GM10266 (cell line): ENCODE results near the gene NR3C1.

ENCODE experiments used
- DNase-seq: peaks from one replicate; pipeline ENCODE4 v3.0.0; 2012; ENCODE audit errors: extremely low spot score
- CTCF ChIP-seq: IDR thresholded peaks from 2 replicates; pipeline ENCODE4 v1.5.1; 2012; ENCODE audit warnings: mild to moderate bottlenecking, low read depth; ENCODE audit not compliant: control insufficient read depth, insufficient read depth; ENCODE audit errors: missing control alignments

The NR3C1 gene

GRCh38 chr5:143230676-143230996 lies 172.8 kb downstream of the NR3C1 start:
- no peak for TF ChIP-seq CTCF
- DNase-seq = no peak

- peak; percentile 73 for DNase-seq
- no peak for TF ChIP-seq CTCF
These were observed 173.4 kb downstream of the NR3C1 start for GRCh38 chr5:143229896-143230675.

- TF ChIP-seq CTCF = no peak
- DNase-seq = no peak
These were observed 174.0 kb downstream of the NR3C1 start for GRCh38 chr5:143229426-143229895.

DNA sequence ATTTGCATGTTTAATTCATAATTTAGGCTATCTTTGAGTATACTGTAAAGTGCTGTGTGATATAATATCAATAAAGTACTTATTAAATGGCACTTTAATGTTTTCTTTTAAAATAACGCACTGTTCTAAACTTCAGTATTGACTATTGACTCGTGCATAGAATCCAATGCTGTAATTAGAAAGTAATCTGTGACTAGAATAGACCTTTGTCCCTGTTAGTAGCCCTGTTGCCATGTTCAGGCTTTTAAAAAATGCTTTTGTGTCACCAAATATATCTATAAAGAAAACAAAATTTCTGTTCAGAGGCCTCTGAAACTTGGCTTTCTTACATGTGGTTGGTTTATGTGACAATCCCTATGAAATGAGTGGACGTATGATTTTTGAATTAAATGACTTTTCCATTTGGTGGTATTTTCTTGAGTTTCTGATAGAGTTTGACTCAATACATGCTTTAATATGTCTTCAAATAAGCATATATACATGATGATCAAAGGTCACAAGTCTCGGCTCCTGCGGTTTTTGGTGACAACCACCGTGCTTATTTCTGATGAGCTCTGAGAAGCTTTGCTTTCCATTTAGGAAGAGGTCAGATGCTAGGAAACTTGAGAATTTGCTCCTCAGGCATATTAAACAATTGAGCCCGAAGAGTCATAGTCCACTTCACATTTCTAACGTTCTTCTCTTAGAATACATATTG lies 174.7 kb downstream of the NR3C1 start:
- DNase-seq = no peak
- TF ChIP-seq CTCF = no peak
